ENCODE measurements around the gene ARHGEF18.

DNA sequence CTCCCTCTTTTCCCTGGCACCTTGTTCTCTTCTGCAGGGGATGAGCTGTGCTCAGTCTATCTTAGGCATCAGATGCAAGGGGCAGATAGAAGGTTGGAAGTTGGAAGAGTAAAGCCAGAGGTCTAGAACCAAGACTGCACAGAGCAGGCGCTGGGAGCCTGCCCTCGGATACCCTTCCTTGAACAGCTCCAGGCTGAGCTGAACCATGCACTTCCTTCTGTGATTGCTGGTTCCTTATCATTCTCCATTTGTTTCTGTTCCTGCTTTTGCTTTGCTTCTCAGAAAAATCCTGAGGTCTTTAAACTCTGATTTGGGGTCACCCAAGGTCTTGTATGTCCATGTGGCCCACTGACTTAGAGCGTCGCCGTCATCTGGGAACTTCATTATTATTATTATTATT, 36.3 kb downstream of the ARHGEF18 start:
- TF ChIP-seq GATA2 (IDR thresholded peaks at IDR 0.05; ENCODE audit: low read depth, low read length) (no peak), GATA3 (IDR thresholded peaks at IDR 0.05; ENCODE audit: low read depth, low read length) (no peak)
